Measurements from ENCODE around the gene PDSS2.

DNA sequence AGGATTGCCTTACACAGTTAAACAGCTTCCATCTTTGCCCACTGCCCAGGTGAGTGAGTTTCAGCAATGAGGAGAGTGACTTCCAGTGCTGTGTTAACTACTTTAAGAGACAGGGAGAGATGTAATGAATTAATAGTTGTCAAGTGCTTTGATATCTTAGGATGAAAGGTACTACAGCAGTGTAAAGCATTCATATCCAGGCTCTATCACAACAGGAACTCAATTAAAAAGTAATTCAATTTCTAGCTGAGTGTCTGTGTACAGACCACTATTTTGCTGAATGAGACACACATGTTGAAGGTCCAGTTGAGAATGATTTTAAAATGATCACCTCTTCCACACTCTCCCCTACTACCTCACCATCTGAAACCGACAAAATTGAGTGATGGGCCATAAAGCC lies 273.3 kb downstream of the PDSS2 start:
- TF ChIP-seq, protein P1, sequence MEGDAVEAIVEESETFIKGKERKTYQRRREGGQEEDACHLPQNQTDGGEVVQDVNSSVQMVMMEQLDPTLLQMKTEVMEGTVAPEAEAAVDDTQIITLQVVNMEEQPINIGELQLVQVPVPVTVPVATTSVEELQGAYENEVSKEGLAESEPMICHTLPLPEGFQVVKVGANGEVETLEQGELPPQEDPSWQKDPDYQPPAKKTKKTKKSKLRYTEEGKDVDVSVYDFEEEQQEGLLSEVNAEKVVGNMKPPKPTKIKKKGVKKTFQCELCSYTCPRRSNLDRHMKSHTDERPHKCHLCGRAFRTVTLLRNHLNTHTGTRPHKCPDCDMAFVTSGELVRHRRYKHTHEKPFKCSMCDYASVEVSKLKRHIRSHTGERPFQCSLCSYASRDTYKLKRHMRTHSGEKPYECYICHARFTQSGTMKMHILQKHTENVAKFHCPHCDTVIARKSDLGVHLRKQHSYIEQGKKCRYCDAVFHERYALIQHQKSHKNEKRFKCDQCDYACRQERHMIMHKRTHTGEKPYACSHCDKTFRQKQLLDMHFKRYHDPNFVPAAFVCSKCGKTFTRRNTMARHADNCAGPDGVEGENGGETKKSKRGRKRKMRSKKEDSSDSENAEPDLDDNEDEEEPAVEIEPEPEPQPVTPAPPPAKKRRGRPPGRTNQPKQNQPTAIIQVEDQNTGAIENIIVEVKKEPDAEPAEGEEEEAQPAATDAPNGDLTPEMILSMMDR (conservative IDR thresholded peaks at IDR 0.05; ENCODE audit: low read depth, low read length), result no peak
- TF ChIP-seq POLR2A (IDR thresholded peaks at IDR 0.05; ENCODE audit: low read depth, low read length), result no peak
- no peak for TF ChIP-seq FOS (IDR thresholded peaks at IDR 0.05; ENCODE audit: low read depth, low read length)
- TF ChIP-seq CEBPB (IDR thresholded peaks at IDR 0.05; ENCODE audit: low read depth, low read length), result no peak
- no peak for TF ChIP-seq RCOR1 (IDR thresholded peaks at IDR 0.05; ENCODE audit: insufficient replicate concordance, low read length)
- TF ChIP-seq MXI1 (IDR thresholded peaks at IDR 0.05; ENCODE audit: borderline replicate concordance, low read depth, low read length), result no peak
- no peak for TF ChIP-seq CHD1 (IDR thresholded peaks at IDR 0.05; ENCODE audit: low read depth, low read length)
- TF ChIP-seq RFX5 (IDR thresholded peaks at IDR 0.05; ENCODE audit: low read depth, low read length), result no peak

All from IMR-90 (cell line).